PFSK-1 (cell line): ENCODE measurements around the gene TRIM33.

Source experiments
- FOXP2 ChIP-seq: optimal IDR thresholded peaks from 2 replicates; pipeline ENCODE3; 2011; ENCODE audit warnings: borderline replicate concordance, control low read depth, inconsistent platforms; ENCODE audit not compliant: insufficient read depth; ENCODE audit errors: extremely low read length, extremely low read depth
- POLR2AphosphoS5 ChIP-seq: IDR thresholded peaks from 2 replicates; pipeline ENCODE4 v1.6.1; 2012; ENCODE audit warnings: low read depth, mild to moderate bottlenecking, control low read depth, low read length, moderate library complexity
- REST ChIP-seq, 2 experiments: IDR thresholded peaks; 2 replicates each; pipeline versions ENCODE4 v1.6.1 to v1.8.0; 2011 to 2012; ENCODE audit warnings: low read depth in 2 of 2, low read length in 2 of 2, control low read depth in 1 of 2, inconsistent platforms in 1 of 2, mild to moderate bottlenecking in 1 of 2, moderate library complexity in 1 of 2; ENCODE audit not compliant: insufficient read depth in 1 of 2
- SIN3A ChIP-seq: IDR thresholded peaks from 2 replicates; pipeline ENCODE4 v1.6.1; 2012; ENCODE audit warnings: mild to moderate bottlenecking, low read length, moderate library complexity, borderline replicate concordance; ENCODE audit not compliant: insufficient read depth
- TAF1 ChIP-seq: IDR thresholded peaks from 2 replicates; pipeline ENCODE4 v1.6.1; 2012; ENCODE audit warnings: low read length, control low read depth, borderline replicate concordance; ENCODE audit not compliant: insufficient read depth

Gene TRIM33

DNA sequence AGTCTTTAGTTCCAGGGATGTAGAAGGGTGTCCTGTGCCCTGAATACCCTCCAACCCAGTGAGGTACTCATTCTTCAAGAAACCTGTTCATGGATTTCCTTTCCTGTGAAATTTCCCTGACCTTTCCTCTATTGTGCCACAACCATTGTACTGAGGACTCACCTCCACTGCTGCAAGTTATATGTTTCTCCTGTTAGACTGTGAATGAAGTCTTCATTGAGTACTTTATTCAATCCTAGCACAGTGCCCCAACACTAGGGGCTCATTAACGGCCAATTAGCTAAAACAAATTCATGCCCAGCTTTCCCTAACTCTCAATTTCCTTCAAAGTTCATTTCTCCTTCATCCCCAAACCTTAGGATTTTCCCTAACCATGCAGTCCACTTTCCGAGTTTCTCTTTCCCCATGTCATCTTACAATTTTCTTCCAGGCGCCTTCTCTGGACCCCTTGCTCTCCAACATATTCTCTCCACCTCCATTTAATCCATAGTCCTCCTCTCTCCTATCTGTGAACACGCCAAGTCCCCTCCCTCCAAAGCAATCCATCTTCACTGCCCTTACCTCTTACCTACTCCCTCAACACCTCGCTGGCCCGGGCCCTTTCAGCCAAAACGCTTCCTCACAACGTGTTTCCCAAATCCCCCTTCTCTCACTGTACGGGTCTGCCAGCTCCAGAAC is 1.3 kb downstream of the TRIM33 start:
- TF ChIP-seq REST (IDR thresholded peaks at IDR 0.05; ENCODE audit: insufficient read depth in 1 of 2, low read depth in 2 of 2, low read length in 2 of 2) = no peak
- no peak for TF ChIP-seq SIN3A
- TF ChIP-seq TAF1 = no peak
- TF ChIP-seq FOXP2 = no peak
- TF ChIP-seq POLR2AphosphoS5 = no peak

GRCh38 chr1:114508386-114508898 is 2.6 kb downstream of the TRIM33 start:
- TF ChIP-seq REST (IDR thresholded peaks at IDR 0.05; ENCODE audit: insufficient read depth in 1 of 2, low read depth in 2 of 2, low read length in 2 of 2) (no peak), SIN3A (no peak), FOXP2 (no peak), POLR2AphosphoS5 (no peak), TAF1 (no peak)

- no peak for TF ChIP-seq REST (IDR thresholded peaks at IDR 0.05; ENCODE audit: insufficient read depth in 1 of 2, low read depth in 2 of 2, low read length in 2 of 2)
- TF ChIP-seq FOXP2 = no peak
Observed at GRCh38 chr1:114507513-114507912, 3.5 kb downstream of the TRIM33 start.

DNA sequence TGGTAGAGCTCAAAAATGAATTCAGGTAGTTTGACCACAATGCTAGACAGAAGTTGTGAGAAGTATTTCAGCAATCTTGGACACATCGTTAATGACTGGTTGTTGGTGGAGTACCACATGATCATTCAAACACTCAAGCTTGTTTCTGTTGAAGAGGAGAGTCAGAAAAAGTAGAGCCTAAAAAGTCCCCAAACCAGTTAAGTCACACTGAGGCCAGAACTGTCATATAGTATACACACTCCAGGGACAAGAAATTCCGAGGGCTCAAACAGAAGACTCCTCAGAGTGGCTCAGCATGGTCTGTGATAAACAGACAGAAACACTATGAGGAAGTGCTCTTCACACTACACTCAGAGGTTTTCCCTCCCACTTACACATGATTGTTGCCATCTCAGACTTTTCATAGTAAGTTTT is 5.8 kb downstream of the TRIM33 start:
- TF ChIP-seq REST (IDR thresholded peaks at IDR 0.05; ENCODE audit: insufficient read depth in 1 of 2, low read depth in 2 of 2, low read length in 2 of 2) (no peak), POLR2AphosphoS5 (no peak), SIN3A (no peak), FOXP2 (no peak), TAF1 (no peak)

DNA sequence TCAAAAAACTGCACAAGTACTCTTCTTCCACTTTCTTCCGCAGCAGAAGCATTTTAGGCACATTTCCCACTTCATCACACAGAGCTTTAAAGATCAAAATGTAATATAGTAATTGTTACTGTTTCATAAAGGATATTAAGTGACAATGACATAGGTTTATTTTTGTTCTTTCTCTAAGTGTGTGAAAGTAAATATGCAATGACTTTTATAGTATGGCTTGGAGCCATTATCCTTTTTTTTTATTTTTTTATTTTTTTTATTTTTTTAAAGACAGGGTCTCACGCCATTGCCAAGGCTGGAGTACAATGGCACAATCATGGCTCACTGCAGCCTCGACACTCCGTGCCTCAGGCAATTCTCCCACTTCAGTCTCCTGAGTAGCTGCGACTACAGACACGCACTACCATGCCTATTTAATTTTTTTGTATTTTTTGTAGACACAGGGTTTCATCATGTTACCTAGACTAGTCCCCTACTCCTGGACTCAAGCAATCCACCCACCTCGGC is 7.0 kb downstream of the TRIM33 start:
- TF ChIP-seq FOXP2 = no peak
